NCI-H146 (cell line): ENCODE results near the gene SCLY.

Source experiments
- DNase-seq: peaks from one replicate; lab custom pipeline; 2025; lab: John Stamatoyannopoulos, UW

Gene SCLY

GRCh38 chr2:238097988-238098871, 37.4 kb downstream of the SCLY start:
- no peak for DNase-seq

- no peak for DNase-seq
Observed at GRCh38 chr2:238098901-238099713, 38.3 kb downstream of the SCLY start.

GRCh38 chr2:238099714-238100048, 38.9 kb downstream of the SCLY start:
- no peak for DNase-seq

- DNase-seq, result no peak
Observed at GRCh38 chr2:238100049-238100820, 39.4 kb downstream of the SCLY start, which contains the start of gene ESPNL. Gene ESPNL (plus strand): TSS chr2:238100340. CDS start chr2:238100420, 80 bp downstream.

- no peak for DNase-seq
Observed at GRCh38 chr2:238100821-238101771, 40.3 kb downstream of the SCLY start.

GRCh38 chr2:238101891-238102841, 41.4 kb downstream of the SCLY start:
- DNase-seq, result no peak

GRCh38 chr2:238102865-238103264, 42.1 kb downstream of the SCLY start:
- DNase-seq, result no peak

- DNase-seq, result no peak
Observed at GRCh38 chr2:238103465-238104225, 42.8 kb downstream of the SCLY start.

- no peak for DNase-seq
Observed at GRCh38 chr2:238104226-238104690, 43.5 kb downstream of the SCLY start.

GRCh38 chr2:238104691-238105371, 44.0 kb downstream of the SCLY start:
- no peak for DNase-seq

- DNase-seq, result no peak
Observed at GRCh38 chr2:238105506-238106338, 44.9 kb downstream of the SCLY start.

GRCh38 chr2:238106339-238106697, 45.5 kb downstream of the SCLY start:
- peak; percentile 26 for DNase-seq

GRCh38 chr2:238106698-238107524, 46.1 kb downstream of the SCLY start:
- DNase-seq, result peak; percentile 62

GRCh38 chr2:238107525-238108422, 47.0 kb downstream of the SCLY start:
- DNase-seq, result peak; percentile 33

- DNase-seq, result peak; percentile 38
Observed at GRCh38 chr2:238108423-238109183, 47.8 kb downstream of the SCLY start.
